ENCODE results near the gene FBXO22.
"Not testable (repeated sequence)": the region's sequence is repeated elsewhere in the genome, so short reads cannot be mapped to it uniquely, and the experiment has no call there.

The FBXO22 gene

GRCh38 chr15:75921732-75922703 is 18.3 kb downstream of the FBXO22 start:
- no peak for DNase-seq

- DNase-seq = no peak
These were observed 20.1 kb downstream of the FBXO22 start for GRCh38 chr15:75923756-75924155.

GRCh38 chr15:75924576-75924975 is 20.9 kb downstream of the FBXO22 start:
- DNase-seq = no peak

- DNase-seq = no peak
These were observed 21.8 kb downstream of the FBXO22 start for GRCh38 chr15:75925440-75925839.

GRCh38 chr15:75926931-75927330 is 23.3 kb downstream of the FBXO22 start:
- DNase-seq = no peak

GRCh38 chr15:75927601-75928000 is 23.9 kb downstream of the FBXO22 start:
- DNase-seq = no peak

GRCh38 chr15:75928680-75929608 is 25.3 kb downstream of the FBXO22 start:
- no peak for DNase-seq

GRCh38 chr15:75929799-75930565 is 26.3 kb downstream of the FBXO22 start:
- no peak for DNase-seq

GRCh38 chr15:75930866-75931265 is 27.2 kb downstream of the FBXO22 start:
- no peak for DNase-seq

GRCh38 chr15:75942464-75942863 is 38.8 kb downstream of the FBXO22 start:
- DNase-seq = no peak

- DNase-seq = no peak
These were observed 39.6 kb downstream of the FBXO22 start for GRCh38 chr15:75943246-75943645.

- no peak for DNase-seq
These were observed 40.1 kb downstream of the FBXO22 start for GRCh38 chr15:75943713-75944215.

- DNase-seq = no peak
These were observed 42.3 kb downstream of the FBXO22 start for GRCh38 chr15:75945953-75946352.

- no peak for DNase-seq
These were observed 43.4 kb downstream of the FBXO22 start for GRCh38 chr15:75947092-75947491.

GRCh38 chr15:75948761-75949296 is 45.2 kb downstream of the FBXO22 start:
- DNase-seq = no peak

GRCh38 chr15:75952525-75952924 is 48.8 kb downstream of the FBXO22 start:
- no peak for DNase-seq

- no peak for DNase-seq
These were observed 52.0 kb downstream of the FBXO22 start for GRCh38 chr15:75955720-75956119.

GRCh38 chr15:75961331-75961730 is 57.7 kb downstream of the FBXO22 start:
- DNase-seq = no peak

- DNase-seq = no peak
These were observed 62.4 kb downstream of the FBXO22 start for GRCh38 chr15:75966073-75966472.

GRCh38 chr15:75976766-75977165 is 73.1 kb downstream of the FBXO22 start:
- not testable (repeated sequence) for DNase-seq

GRCh38 chr15:75981149-75981815 is 77.6 kb downstream of the FBXO22 start:
- DNase-seq = no peak

- no peak for DNase-seq
These were observed 78.8 kb downstream of the FBXO22 start for GRCh38 chr15:75982468-75982867.

Data from activated naive CD4-positive, alpha-beta T cell (primary cell).